Keratinocyte (primary cell): ENCODE results near the gene EHMT1. TPM values are rescaled to one million over a fixed set of nuclear protein-coding genes. Genes with fewer than 3 reads are reported as not detected.

Source experiments
- DNase-seq: peaks from one replicate; pipeline ENCODE4 v3.0.0-alpha.2; 2011; ENCODE audit warnings: low read depth, missing footprints, low spot score
- FAIRE-seq: peaks from 2 replicates; lab custom pipeline; 2011; peaks lifted over from hg19 to GRCh38; lab: Jason Lieb, UNC
- H2AFZ ChIP-seq: 2 replicates; pipeline ENCODE4 v1.6.0; 2012; ENCODE audit warnings: low read length, control low read depth, inconsistent platforms; ENCODE audit not compliant: control insufficient read depth
- H3K27ac ChIP-seq: 2 replicates; pipeline ENCODE4 v1.5.1; 2011; ENCODE audit warnings: low read length; ENCODE audit not compliant: control insufficient read depth, insufficient read depth
- H3K27me3 ChIP-seq: 3 replicates; pipeline ENCODE4 v1.6.0; 2011; ENCODE audit warnings: low read length; ENCODE audit not compliant: control insufficient read depth, insufficient read depth; ENCODE audit errors: extremely low read depth
- H3K36me3 ChIP-seq, 2 experiments: 2 replicates in 1 of 2; 3 replicates in 1 of 2; pipeline ENCODE4 v1.5.1; 2011; ENCODE audit warnings: low read length in 2 of 2, mild to moderate bottlenecking in 1 of 2; ENCODE audit not compliant: control insufficient read depth in 2 of 2, insufficient read depth in 2 of 2; ENCODE audit errors: extremely low read depth in 1 of 2
- H3K4me1 ChIP-seq: 3 replicates; pipeline ENCODE4 v1.5.1; 2011; ENCODE audit warnings: low read length; ENCODE audit not compliant: control insufficient read depth, insufficient read depth; ENCODE audit errors: extremely low read depth
- H3K4me2 ChIP-seq: 3 replicates; pipeline ENCODE4 v1.6.0; 2011; ENCODE audit warnings: low read depth, low read length; ENCODE audit not compliant: control insufficient read depth, insufficient read depth; ENCODE audit errors: extremely low read depth
- H3K4me3 ChIP-seq, 3 experiments: fragments of 200-600 bp in 1 of 3; sonication (generic) in 1 of 3; 2 replicates in 2 of 3; 3 replicates in 1 of 3; pipeline ENCODE4 v1.5.1; 2011 to 2016; ENCODE audit warnings: low read length in 3 of 3, mild to moderate bottlenecking in 3 of 3, control low read depth in 2 of 3, inconsistent platforms in 1 of 3, low read depth in 1 of 3, mixed read lengths in 1 of 3, mixed run types in 1 of 3, moderate library complexity in 1 of 3; ENCODE audit not compliant: control insufficient read depth in 2 of 3, insufficient read depth in 2 of 3; ENCODE audit errors: extremely low read depth in 1 of 3
- H3K79me2 ChIP-seq: 2 replicates; pipeline ENCODE4 v1.6.0; 2012; ENCODE audit warnings: low read length; ENCODE audit not compliant: control insufficient read depth, insufficient read depth
- H3K9ac ChIP-seq: 3 replicates; pipeline ENCODE4 v1.6.0; 2011; ENCODE audit warnings: low read length; ENCODE audit not compliant: control insufficient read depth, insufficient read depth; ENCODE audit errors: extremely low read depth
- H3K9me1 ChIP-seq: 3 replicates; pipeline ENCODE4 v1.6.0; 2011; ENCODE audit warnings: low read length; ENCODE audit not compliant: control insufficient read depth, insufficient read depth; ENCODE audit errors: extremely low read depth
- H3K9me3 ChIP-seq: 2 replicates; pipeline ENCODE4 v1.5.1; 2012; ENCODE audit warnings: low read depth, low read length; ENCODE audit not compliant: control insufficient read depth
- H4K20me1 ChIP-seq: 3 replicates; pipeline ENCODE4 v1.6.0; 2011; ENCODE audit warnings: low read length; ENCODE audit not compliant: control insufficient read depth, insufficient read depth; ENCODE audit errors: extremely low read depth
- EZH2 ChIP-seq: IDR thresholded peaks from one replicate; pipeline ENCODE4 v1.6.1; 2012; ENCODE audit warnings: inconsistent platforms, mild to moderate bottlenecking, low read length, moderate library complexity
- dilution Hi-C: fragments of 300-500 bp; cut with MboI; formaldehyde crosslinking; loops from one replicate; pipeline ENCODE4 v1.7.0; 2020; ENCODE audit warnings: low sequenced_read_pairs; ENCODE audit not compliant: extremely low pct_ligation_motif_present
- polyA plus RNA-seq, 5 experiments: library from polyadenylated mRNA; depleted of rRNA in 3 of 5; stranded (reverse) in 3 of 5; stranded (forward) in 1 of 5; unstranded in 1 of 5; fragments of >200 nt; gene quantifications; 1 replicate in 1 of 5; 2 replicates in 3 of 5; 3 replicates in 1 of 5; pipeline versions ENCODE4 v1.2.1 to v1.2.3, GENCODE V29; 2011 to 2012; ENCODE audit warnings: missing spikeins in 2 of 5, low read depth in 1 of 5, low replicate concordance in 1 of 5
- TF ChIP-seq, protein P1 (sequence below), 3 experiments: IDR thresholded peaks in 1 of 3; conservative IDR thresholded peaks in 1 of 3; optimal IDR thresholded peaks in 1 of 3; 2 replicates in 2 of 3; 3 replicates in 1 of 3; pipeline versions ENCODE3 to v1.5.1; 2011; ENCODE audit warnings: low read length in 3 of 3, mild to moderate bottlenecking in 3 of 3, moderate library complexity in 2 of 3, control low read depth in 1 of 3, inconsistent platforms in 1 of 3; ENCODE audit not compliant: insufficient read depth in 2 of 3; ENCODE audit errors: extremely low read depth in 1 of 3

Gene EHMT1
- polyA plus RNA-seq, 1 donor (not counting 4 experiments of a cell fraction or from before 2014, with no cell fraction given) = 25.9 TPM

DNA sequence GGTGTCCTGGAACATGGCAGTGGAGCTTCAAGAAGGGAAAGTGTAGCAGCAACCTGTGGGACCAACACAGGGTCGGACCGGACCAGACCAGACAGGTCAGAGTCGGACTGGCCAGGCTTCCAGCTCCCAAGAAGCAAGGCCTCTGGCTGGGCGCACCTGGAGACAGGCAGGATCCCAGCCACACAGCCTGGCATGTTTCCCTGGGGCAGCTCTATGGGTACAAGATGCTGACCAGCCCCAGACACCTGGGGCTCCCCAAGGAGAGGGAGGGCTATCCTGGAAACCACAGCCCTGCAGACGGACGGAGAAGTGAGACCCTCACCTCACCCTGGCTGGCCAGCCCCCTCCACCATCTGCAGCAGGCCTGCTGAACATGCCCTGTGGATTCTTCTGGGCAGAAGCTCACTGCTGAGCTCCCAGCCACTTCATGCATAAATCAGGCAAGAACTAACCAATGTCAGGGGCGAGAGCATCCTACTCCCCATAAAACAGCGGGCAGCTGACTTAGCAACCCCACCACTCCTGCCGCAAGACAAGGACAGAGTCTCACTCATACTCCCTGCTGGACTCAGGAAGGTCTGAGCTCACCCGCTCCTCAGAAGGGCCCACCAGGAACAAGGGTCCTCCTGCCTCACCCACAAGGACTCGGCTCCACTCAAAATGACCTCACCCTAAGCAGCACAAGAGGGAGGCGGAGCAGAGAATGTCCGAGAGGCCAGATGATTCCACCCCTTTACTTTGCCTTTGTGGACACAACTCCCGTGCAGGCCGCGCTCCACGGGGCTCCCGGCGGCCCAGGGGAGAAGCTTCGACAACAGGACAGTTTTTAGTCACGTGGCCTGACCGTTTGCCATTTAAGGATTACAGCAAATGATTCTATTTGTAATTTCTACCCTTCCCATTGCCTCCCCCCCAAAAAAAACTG lies 37.2 kb upstream of the EHMT1 start:
- H3K27me3 ChIP-seq = no peaks in the 10 kb centered on the region
- no peak overlapping the region for H2AFZ ChIP-seq
- H3K9me3 ChIP-seq = no peaks in the 10 kb centered on the region
- H3K4me3 ChIP-seq = no peak overlapping the region
- FAIRE-seq (no peak), DNase-seq (no peak)
- no peak overlapping the region for H3K27ac ChIP-seq
- H3K36me3 ChIP-seq = peaks cover 33 to 44% of the 10 kb centered on the region in 2 experiments
- no peak for TF ChIP-seq EZH2
- TF ChIP-seq, protein P1, sequence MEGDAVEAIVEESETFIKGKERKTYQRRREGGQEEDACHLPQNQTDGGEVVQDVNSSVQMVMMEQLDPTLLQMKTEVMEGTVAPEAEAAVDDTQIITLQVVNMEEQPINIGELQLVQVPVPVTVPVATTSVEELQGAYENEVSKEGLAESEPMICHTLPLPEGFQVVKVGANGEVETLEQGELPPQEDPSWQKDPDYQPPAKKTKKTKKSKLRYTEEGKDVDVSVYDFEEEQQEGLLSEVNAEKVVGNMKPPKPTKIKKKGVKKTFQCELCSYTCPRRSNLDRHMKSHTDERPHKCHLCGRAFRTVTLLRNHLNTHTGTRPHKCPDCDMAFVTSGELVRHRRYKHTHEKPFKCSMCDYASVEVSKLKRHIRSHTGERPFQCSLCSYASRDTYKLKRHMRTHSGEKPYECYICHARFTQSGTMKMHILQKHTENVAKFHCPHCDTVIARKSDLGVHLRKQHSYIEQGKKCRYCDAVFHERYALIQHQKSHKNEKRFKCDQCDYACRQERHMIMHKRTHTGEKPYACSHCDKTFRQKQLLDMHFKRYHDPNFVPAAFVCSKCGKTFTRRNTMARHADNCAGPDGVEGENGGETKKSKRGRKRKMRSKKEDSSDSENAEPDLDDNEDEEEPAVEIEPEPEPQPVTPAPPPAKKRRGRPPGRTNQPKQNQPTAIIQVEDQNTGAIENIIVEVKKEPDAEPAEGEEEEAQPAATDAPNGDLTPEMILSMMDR (optimal IDR thresholded peaks at IDR 0.05 in 1 of 3, IDR thresholded peaks at IDR 0.05 in 1 of 3, conservative IDR thresholded peaks at IDR 0.05 in 1 of 3; ENCODE audit: extremely low read depth in 1 of 3, insufficient read depth in 2 of 3, low read length in 3 of 3) = no peak
- peaks cover 6% of the 10 kb centered on the region for H4K20me1 ChIP-seq
- dilution Hi-C loops = no loop called here
- H3K4me1 ChIP-seq = peaks cover 16% of the 10 kb centered on the region
- H3K79me2 ChIP-seq = peaks cover 42% of the 10 kb centered on the region
- no peaks in the 10 kb centered on the region for H3K9me1 ChIP-seq
- no peak overlapping the region for H3K9ac ChIP-seq
- no peak overlapping the region for H3K4me2 ChIP-seq

DNA sequence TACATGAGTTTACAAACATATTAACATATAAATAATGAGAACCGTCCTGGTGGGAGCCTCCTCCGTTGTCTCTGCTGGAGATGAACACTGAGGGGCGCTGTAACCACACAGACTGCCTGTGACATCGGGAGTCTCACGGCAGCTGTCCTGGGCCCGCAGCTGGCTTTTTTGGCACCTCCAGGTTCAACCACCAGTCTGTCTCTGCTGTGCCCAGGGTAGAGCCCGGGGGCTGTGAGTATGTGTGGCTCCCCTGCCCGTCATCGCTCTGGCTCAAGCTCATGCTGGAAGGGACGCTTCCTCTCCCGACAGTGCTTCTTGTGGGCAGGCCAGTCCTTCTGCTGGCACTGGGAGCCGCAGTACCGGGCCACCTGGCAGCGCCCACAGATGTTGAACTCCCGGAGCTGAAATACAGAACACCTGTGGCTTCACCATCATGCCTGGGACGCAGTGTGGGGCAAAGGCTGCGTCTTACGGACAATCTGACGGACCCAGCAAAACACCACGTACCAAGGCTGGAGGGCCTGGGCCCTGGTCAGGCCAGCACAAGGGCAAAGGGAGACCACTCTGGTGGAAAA lies 36.4 kb upstream of the EHMT1 start:
- H4K20me1 ChIP-seq = peaks cover 6% of the 10 kb centered on the region
- no peak for FAIRE-seq
- H3K9ac ChIP-seq = no peak overlapping the region
- H3K4me1 ChIP-seq = peaks cover 8% of the 10 kb centered on the region
- peaks cover 39 to 51% of the 10 kb centered on the region in 2 experiments for H3K36me3 ChIP-seq
- no peak overlapping the region for H3K4me2 ChIP-seq
- no peaks in the 10 kb centered on the region for H3K27me3 ChIP-seq
- dilution Hi-C loops = no loop called here
- TF ChIP-seq, protein P1 (optimal IDR thresholded peaks at IDR 0.05 in 1 of 3, IDR thresholded peaks at IDR 0.05 in 1 of 3, conservative IDR thresholded peaks at IDR 0.05 in 1 of 3; ENCODE audit: extremely low read depth in 1 of 3, insufficient read depth in 2 of 3, low read length in 3 of 3) = peak; percentile 18 to 54 (median 36)
- TF ChIP-seq EZH2 = no peak
- H3K4me3 ChIP-seq = no peak overlapping the region
- H3K9me3 ChIP-seq = no peaks in the 10 kb centered on the region
- no peak overlapping the region for H2AFZ ChIP-seq
- peaks cover 40% of the 10 kb centered on the region for H3K79me2 ChIP-seq
- no peak for DNase-seq
- no peak overlapping the region for H3K27ac ChIP-seq
- no peaks in the 10 kb centered on the region for H3K9me1 ChIP-seq
